Measurements from ENCODE around the gene TXK.
A peak's percentile ranks its signal among the peaks of the same experiment; 100 is the strongest.

TXK gene

DNA sequence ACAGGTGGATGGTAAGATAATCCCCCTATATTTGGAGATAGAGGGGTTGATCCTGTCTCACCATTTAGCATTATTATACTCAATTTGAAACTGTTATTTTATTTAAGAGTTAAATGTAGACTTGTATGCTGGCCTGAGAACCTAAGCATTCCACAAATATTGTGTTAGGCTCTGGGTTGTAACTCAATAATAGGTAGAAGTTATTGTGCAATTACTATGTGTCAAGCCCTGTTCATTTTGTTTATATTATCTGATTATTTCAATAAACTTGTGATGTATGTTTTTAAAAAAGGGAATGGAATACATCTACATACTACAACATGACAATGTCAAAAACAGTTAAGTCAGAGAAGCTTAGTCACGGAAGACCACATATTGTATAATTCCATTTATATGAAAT lies 13.6 kb upstream of the TXK start:
- Histone ChIP-seq H3K27me3 (peaks cover 36% of the 10 kb centered on the region), H3K4me3 (ENCODE audit: low read depth, low read length) (no peak overlapping the region), H3K36me3 (no peaks in the 10 kb centered on the region), H3K9me3 (no peaks in the 10 kb centered on the region), H3K4me1 (no peaks in the 10 kb centered on the region)
- TF ChIP-seq, protein P1, sequence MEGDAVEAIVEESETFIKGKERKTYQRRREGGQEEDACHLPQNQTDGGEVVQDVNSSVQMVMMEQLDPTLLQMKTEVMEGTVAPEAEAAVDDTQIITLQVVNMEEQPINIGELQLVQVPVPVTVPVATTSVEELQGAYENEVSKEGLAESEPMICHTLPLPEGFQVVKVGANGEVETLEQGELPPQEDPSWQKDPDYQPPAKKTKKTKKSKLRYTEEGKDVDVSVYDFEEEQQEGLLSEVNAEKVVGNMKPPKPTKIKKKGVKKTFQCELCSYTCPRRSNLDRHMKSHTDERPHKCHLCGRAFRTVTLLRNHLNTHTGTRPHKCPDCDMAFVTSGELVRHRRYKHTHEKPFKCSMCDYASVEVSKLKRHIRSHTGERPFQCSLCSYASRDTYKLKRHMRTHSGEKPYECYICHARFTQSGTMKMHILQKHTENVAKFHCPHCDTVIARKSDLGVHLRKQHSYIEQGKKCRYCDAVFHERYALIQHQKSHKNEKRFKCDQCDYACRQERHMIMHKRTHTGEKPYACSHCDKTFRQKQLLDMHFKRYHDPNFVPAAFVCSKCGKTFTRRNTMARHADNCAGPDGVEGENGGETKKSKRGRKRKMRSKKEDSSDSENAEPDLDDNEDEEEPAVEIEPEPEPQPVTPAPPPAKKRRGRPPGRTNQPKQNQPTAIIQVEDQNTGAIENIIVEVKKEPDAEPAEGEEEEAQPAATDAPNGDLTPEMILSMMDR (IDR thresholded peaks at IDR 0.05; ENCODE audit: low read depth, low read length), result no peak
- DNase-seq, result no peak

DNA sequence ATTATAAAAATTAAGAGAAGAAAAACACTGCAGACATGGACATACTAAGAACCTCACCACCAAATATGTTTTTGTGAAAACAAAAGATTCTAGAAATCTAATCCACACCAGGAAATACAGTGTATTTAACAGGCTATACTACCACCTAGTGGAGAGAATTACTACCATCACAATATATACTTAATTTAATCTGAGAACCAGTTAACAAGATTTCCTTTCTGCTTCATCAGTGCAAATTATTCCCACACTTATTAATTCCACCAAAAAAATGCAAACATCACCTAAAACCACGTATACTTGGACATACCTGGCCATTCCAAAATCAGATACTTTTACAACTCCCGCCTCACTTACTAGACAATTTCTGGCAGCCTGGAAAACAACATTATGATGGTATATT lies 7.0 kb upstream of the TXK start:
- TF ChIP-seq, protein P1 (IDR thresholded peaks at IDR 0.05; ENCODE audit: low read depth, low read length), result peak; percentile 50
- no peaks in the 10 kb centered on the region for H3K4me1 ChIP-seq

DNA sequence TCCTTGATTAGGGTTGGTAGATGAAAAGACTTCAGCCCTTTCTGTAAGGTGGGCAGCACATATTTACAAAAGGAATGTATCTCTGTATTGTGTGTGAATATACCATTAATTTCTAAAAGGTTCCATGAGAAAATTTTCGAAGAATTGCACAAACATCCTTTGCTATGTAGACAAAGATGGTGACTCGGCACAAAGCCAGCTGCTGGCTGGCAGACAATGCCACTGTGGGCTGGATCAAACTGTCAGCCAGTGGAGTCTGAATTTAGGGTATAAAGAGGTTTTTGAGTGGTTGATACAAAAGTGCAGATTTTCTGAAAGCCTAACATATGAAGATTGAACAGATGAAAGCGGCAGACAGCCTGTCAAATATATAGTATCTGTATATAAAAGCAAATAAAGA lies 5.6 kb upstream of the TXK start:
- no peak overlapping the region for H3K4me3 ChIP-seq (ENCODE audit: low read depth, low read length)
- no peak for DNase-seq
- H3K27me3 ChIP-seq, result peaks cover 8% of the 10 kb centered on the region
- TF ChIP-seq, protein P1 (IDR thresholded peaks at IDR 0.05; ENCODE audit: low read depth, low read length), result no peak
- no peaks in the 10 kb centered on the region for H3K36me3 ChIP-seq
- no peaks in the 10 kb centered on the region for H3K9me3 ChIP-seq
- H3K4me1 ChIP-seq, result no peaks in the 10 kb centered on the region

More for the DNA sequence above, 7.0 kb upstream of the TXK start:
- Histone ChIP-seq H3K4me3 (ENCODE audit: low read depth, low read length) (no peak overlapping the region), H3K9me3 (no peaks in the 10 kb centered on the region), H3K36me3 (no peaks in the 10 kb centered on the region), H3K27me3 (peaks cover 16% of the 10 kb centered on the region)
- no peak for DNase-seq

DNA sequence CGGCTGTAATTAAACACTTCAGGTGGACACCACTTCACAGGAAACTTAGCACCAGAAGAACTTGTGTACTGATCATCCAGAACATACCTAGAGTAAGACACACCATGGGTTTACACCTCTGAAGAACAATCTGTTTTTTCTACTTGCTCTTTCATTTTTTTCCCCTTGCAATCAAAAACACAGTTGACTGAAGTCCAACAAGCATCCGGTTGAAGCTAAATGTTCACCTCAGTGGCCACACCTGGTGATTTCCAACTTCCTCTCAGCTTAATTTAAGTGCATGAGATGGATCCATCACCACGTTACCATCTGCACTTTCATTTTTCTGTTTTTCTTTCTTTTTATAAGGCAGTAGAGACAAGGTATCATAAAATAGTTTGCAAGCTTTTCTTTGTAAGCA lies 4.9 kb upstream of the TXK start:
- TF ChIP-seq, protein P1 (IDR thresholded peaks at IDR 0.05; ENCODE audit: low read depth, low read length), result no peak
- Histone ChIP-seq H3K27me3 (0 out of 2 replicates have a peak, but pooled peaks cover 2% of the 10 kb centered on the region), H3K4me1 (no peaks in the 10 kb centered on the region), H3K4me3 (ENCODE audit: low read depth, low read length) (no peak overlapping the region), H3K9me3 (no peaks in the 10 kb centered on the region), H3K36me3 (no peaks in the 10 kb centered on the region)
- no peak for DNase-seq

DNA sequence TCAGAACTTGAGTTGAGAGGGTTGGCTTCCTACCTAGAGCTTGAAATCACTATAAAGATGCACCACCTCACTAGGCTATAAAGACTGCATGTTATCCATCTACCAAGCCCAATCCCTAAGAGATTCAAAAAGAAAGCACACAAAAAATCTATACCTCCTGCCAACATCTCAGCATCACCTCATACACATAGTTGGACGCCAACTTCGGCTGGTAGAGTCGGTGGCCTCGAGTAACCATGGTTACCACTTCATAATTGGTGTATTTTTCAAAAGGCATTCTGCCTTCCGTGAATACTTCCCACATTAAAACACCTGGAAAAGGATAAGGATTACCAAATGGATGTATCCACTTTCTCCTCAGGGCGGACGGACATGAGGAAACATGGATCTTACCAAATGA lies 4.5 kb upstream of the TXK start:
- H3K4me1 ChIP-seq, result no peaks in the 10 kb centered on the region
- TF ChIP-seq, protein P1 (IDR thresholded peaks at IDR 0.05; ENCODE audit: low read depth, low read length), result no peak
- no peak for DNase-seq
- H3K36me3 ChIP-seq, result no peaks in the 10 kb centered on the region
- no peaks in the 10 kb centered on the region for H3K9me3 ChIP-seq
- 0 out of 2 replicates have a peak, but pooled peaks cover 2% of the 10 kb centered on the region for H3K27me3 ChIP-seq
- H3K4me3 ChIP-seq (ENCODE audit: low read depth, low read length), result no peak overlapping the region

DNA sequence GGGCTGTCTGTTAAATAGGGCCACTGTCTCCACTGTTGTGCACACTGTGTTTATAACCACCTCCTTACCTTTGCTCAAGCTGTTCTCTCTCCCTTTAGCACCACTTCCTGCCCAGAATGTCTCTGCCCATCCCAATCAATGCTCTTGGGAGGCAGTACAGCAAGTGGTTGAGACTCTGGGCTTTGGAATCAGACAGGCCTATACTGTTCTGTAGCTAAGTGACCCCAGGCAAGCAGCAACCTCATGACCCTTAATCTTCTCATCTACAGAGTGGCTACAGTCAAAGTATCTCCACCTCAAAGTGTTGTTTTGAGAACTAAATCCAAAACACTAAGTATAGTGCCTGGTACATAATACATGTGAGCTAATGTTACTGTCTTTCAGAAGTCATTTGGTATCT lies 3.8 kb upstream of the TXK start:
- TF ChIP-seq, protein P1 (IDR thresholded peaks at IDR 0.05; ENCODE audit: low read depth, low read length), result no peak
- H3K36me3 ChIP-seq, result no peaks in the 10 kb centered on the region
- no peaks in the 10 kb centered on the region for H3K9me3 ChIP-seq
- no peak for DNase-seq
- H3K4me3 ChIP-seq (ENCODE audit: low read depth, low read length), result no peak overlapping the region
- H3K4me1 ChIP-seq, result no peaks in the 10 kb centered on the region
- no peaks in the 10 kb centered on the region for H3K27me3 ChIP-seq
